OCI-LY7 (cell line): ENCODE data around the gene KIF9.

ENCODE experiments used
- EZH2phosphoT487 ChIP-seq: fragments of 200-600 bp; sonication (generic); IDR thresholded peaks from 2 replicates; pipeline ENCODE4 v1.6.1; 2018; ENCODE audit warnings: low read depth, borderline replicate concordance, mild to moderate bottlenecking, mixed run types, antibody characterized with exemption, low read length, moderate library complexity, mixed read lengths
- TF ChIP-seq, protein P1 (sequence below): fragments of 200-600 bp; sonication (generic); conservative IDR thresholded peaks from 2 replicates; pipeline ENCODE4 v1.5.1; 2014; ENCODE audit warnings: mild to moderate bottlenecking, antibody characterized with exemption, low read length, moderate library complexity, mixed read lengths

DNA sequence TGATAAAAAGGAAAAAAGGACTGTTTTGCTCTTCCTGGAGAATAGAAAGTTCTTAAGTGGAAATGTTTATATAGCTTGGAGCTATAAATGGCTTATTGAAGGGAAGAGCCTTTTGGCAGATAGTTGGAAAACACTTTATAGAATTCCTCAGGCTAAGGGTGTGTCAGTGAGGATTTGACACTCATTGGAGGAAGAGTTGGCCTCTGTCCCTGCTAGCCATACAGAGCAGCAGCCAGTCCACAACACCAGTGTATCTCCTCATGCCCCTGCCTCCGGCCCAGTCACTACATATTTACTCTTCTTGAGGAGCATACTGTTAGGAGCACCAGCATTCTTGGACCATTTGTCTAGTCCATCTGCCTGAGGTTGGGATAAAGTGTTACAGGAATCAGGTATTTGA, 36.3 kb upstream of the KIF9 start:
- TF ChIP-seq, protein P1, sequence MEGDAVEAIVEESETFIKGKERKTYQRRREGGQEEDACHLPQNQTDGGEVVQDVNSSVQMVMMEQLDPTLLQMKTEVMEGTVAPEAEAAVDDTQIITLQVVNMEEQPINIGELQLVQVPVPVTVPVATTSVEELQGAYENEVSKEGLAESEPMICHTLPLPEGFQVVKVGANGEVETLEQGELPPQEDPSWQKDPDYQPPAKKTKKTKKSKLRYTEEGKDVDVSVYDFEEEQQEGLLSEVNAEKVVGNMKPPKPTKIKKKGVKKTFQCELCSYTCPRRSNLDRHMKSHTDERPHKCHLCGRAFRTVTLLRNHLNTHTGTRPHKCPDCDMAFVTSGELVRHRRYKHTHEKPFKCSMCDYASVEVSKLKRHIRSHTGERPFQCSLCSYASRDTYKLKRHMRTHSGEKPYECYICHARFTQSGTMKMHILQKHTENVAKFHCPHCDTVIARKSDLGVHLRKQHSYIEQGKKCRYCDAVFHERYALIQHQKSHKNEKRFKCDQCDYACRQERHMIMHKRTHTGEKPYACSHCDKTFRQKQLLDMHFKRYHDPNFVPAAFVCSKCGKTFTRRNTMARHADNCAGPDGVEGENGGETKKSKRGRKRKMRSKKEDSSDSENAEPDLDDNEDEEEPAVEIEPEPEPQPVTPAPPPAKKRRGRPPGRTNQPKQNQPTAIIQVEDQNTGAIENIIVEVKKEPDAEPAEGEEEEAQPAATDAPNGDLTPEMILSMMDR, result no peak
- TF ChIP-seq EZH2phosphoT487, result no peak
